Right kidney (tissue), 1 donor: ENCODE measurements around the gene CFL2.
"Not testable (repeated sequence)": the region's sequence is repeated elsewhere in the genome, so short reads cannot be mapped to it uniquely, and the experiment has no call there.

Source experiments
- DNase-seq: peaks from one replicate; pipeline ENCODE4 v3.0.0-alpha.2; 2016

CFL2 gene

GRCh38 chr14:34711796-34712712 lies 2.3 kb downstream of the CFL2 start:
- DNase-seq = no peak

GRCh38 chr14:34711169-34711568 lies 3.2 kb downstream of the CFL2 start:
- no peak for DNase-seq

GRCh38 chr14:34710744-34711143 lies 3.6 kb downstream of the CFL2 start:
- DNase-seq = no peak

- DNase-seq = no peak
Observed at GRCh38 chr14:34710006-34710405, 4.4 kb downstream of the CFL2 start.

- DNase-seq = no peak
Observed at GRCh38 chr14:34707722-34708121, 6.7 kb downstream of the CFL2 start.

GRCh38 chr14:34701808-34702207 lies 12.6 kb downstream of the CFL2 start:
- DNase-seq = no peak

GRCh38 chr14:34700622-34701130 lies 13.7 kb downstream of the CFL2 start:
- DNase-seq = no peak

- DNase-seq = no peak
Observed at GRCh38 chr14:34699873-34700621, 14.3 kb downstream of the CFL2 start.

GRCh38 chr14:34694216-34694615 lies 20.2 kb downstream of the CFL2 start:
- DNase-seq = not testable (repeated sequence)

- no peak for DNase-seq
Observed at GRCh38 chr14:34693228-34693939, 21.0 kb downstream of the CFL2 start.

- DNase-seq = no peak
Observed at GRCh38 chr14:34692898-34693227, 21.5 kb downstream of the CFL2 start.

GRCh38 chr14:34692348-34692747 lies 22.0 kb downstream of the CFL2 start:
- no peak for DNase-seq

- no peak for DNase-seq
Observed at GRCh38 chr14:34691206-34691605, 23.2 kb downstream of the CFL2 start.

GRCh38 chr14:34688470-34689206 lies 25.8 kb downstream of the CFL2 start:
- DNase-seq = no peak

- DNase-seq = no peak
Observed at GRCh38 chr14:34685819-34686428, 28.5 kb downstream of the CFL2 start.

GRCh38 chr14:34684578-34684977 lies 29.8 kb downstream of the CFL2 start:
- DNase-seq = no peak

GRCh38 chr14:34682787-34683321 lies 31.5 kb downstream of the CFL2 start:
- DNase-seq = no peak

- no peak for DNase-seq
Observed at GRCh38 chr14:34680806-34681479, 33.5 kb downstream of the CFL2 start.

- no peak for DNase-seq
Observed at GRCh38 chr14:34678735-34679134, 35.7 kb downstream of the CFL2 start.

GRCh38 chr14:34678306-34678705 lies 36.1 kb downstream of the CFL2 start:
- DNase-seq = no peak
